ENCODE measurements around the gene SLC2A4RG.

The SLC2A4RG gene

GRCh38 chr20:63749597-63750508 is 10.3 kb downstream of the SLC2A4RG start:
- no peaks in the 10 kb centered on the region for H3K4me1 ChIP-seq (ENCODE audit: control insufficient read depth, insufficient read depth, low read length)
- H3K9ac ChIP-seq (ENCODE audit: low read length), result no peak overlapping the region
- H3K27ac ChIP-seq (ENCODE audit: low read depth, low read length), result no peak overlapping the region
- no peaks in the 10 kb centered on the region for H3K27me3 ChIP-seq (ENCODE audit: control insufficient read depth, insufficient read depth, low read length)
- peaks cover 2% of the 10 kb centered on the region for H3K36me3 ChIP-seq (ENCODE audit: control insufficient read depth, insufficient read depth, low read length)
- no peak overlapping the region for H3K4me3 ChIP-seq (ENCODE audit: low read length)

- H3K4me3 ChIP-seq (ENCODE audit: low read length), result no peak overlapping the region
- peaks cover 2% of the 10 kb centered on the region for H3K36me3 ChIP-seq (ENCODE audit: control insufficient read depth, insufficient read depth, low read length)
- no peaks in the 10 kb centered on the region for H3K27me3 ChIP-seq (ENCODE audit: control insufficient read depth, insufficient read depth, low read length)
- no peak overlapping the region for H3K9ac ChIP-seq (ENCODE audit: low read length)
- H3K27ac ChIP-seq (ENCODE audit: low read depth, low read length), result no peak overlapping the region
- H3K4me1 ChIP-seq (ENCODE audit: control insufficient read depth, insufficient read depth, low read length), result no peaks in the 10 kb centered on the region
Observed at GRCh38 chr20:63750807-63751470, 11.4 kb downstream of the SLC2A4RG start.

GRCh38 chr20:63751471-63752271 is 12.1 kb downstream of the SLC2A4RG start:
- Histone ChIP-seq H3K27ac (ENCODE audit: low read depth, low read length) (no peak overlapping the region), H3K36me3 (ENCODE audit: control insufficient read depth, insufficient read depth, low read length) (no peaks in the 10 kb centered on the region), H3K4me3 (ENCODE audit: low read length) (no peak overlapping the region), H3K4me1 (ENCODE audit: control insufficient read depth, insufficient read depth, low read length) (no peaks in the 10 kb centered on the region), H3K27me3 (ENCODE audit: control insufficient read depth, insufficient read depth, low read length) (no peaks in the 10 kb centered on the region), H3K9ac (ENCODE audit: low read length) (no peak overlapping the region)

GRCh38 chr20:63752411-63753101 is 13.0 kb downstream of the SLC2A4RG start:
- Histone ChIP-seq H3K4me3 (ENCODE audit: low read length) (no peak overlapping the region), H3K9ac (ENCODE audit: low read length) (no peak overlapping the region), H3K27me3 (ENCODE audit: control insufficient read depth, insufficient read depth, low read length) (no peaks in the 10 kb centered on the region), H3K4me1 (ENCODE audit: control insufficient read depth, insufficient read depth, low read length) (no peaks in the 10 kb centered on the region), H3K36me3 (ENCODE audit: control insufficient read depth, insufficient read depth, low read length) (no peaks in the 10 kb centered on the region), H3K27ac (ENCODE audit: low read depth, low read length) (no peak overlapping the region)

- Histone ChIP-seq H3K36me3 (ENCODE audit: control insufficient read depth, insufficient read depth, low read length) (no peaks in the 10 kb centered on the region), H3K27me3 (ENCODE audit: control insufficient read depth, insufficient read depth, low read length) (no peaks in the 10 kb centered on the region), H3K27ac (ENCODE audit: low read depth, low read length) (no peak overlapping the region)
Observed at GRCh38 chr20:63753381-63753780, 13.8 kb downstream of the SLC2A4RG start.

GRCh38 chr20:63754008-63754407 is 14.4 kb downstream of the SLC2A4RG start:
- Histone ChIP-seq H3K36me3 (ENCODE audit: control insufficient read depth, insufficient read depth, low read length) (no peaks in the 10 kb centered on the region), H3K4me3 (ENCODE audit: low read length) (no peak overlapping the region), H3K27ac (ENCODE audit: low read depth, low read length) (no peak overlapping the region), H3K27me3 (ENCODE audit: control insufficient read depth, insufficient read depth, low read length) (no peaks in the 10 kb centered on the region), H3K4me1 (ENCODE audit: control insufficient read depth, insufficient read depth, low read length) (no peaks in the 10 kb centered on the region), H3K9ac (ENCODE audit: low read length) (no peak overlapping the region)

More at GRCh38 chr20:63753381-63753780, 13.8 kb downstream of the SLC2A4RG start:
- no peak overlapping the region for H3K4me3 ChIP-seq (ENCODE audit: low read length)
- no peaks in the 10 kb centered on the region for H3K4me1 ChIP-seq (ENCODE audit: control insufficient read depth, insufficient read depth, low read length)
- H3K9ac ChIP-seq (ENCODE audit: low read length), result no peak overlapping the region

GRCh38 chr20:63755933-63756647 is 16.5 kb downstream of the SLC2A4RG start:
- H3K36me3 ChIP-seq (ENCODE audit: control insufficient read depth, insufficient read depth, low read length), result no peaks in the 10 kb centered on the region
- H3K4me3 ChIP-seq (ENCODE audit: low read length), result no peak overlapping the region
- no peaks in the 10 kb centered on the region for H3K27me3 ChIP-seq (ENCODE audit: control insufficient read depth, insufficient read depth, low read length)
- no peaks in the 10 kb centered on the region for H3K4me1 ChIP-seq (ENCODE audit: control insufficient read depth, insufficient read depth, low read length)
- H3K9ac ChIP-seq (ENCODE audit: low read length), result no peak overlapping the region
- no peak overlapping the region for H3K27ac ChIP-seq (ENCODE audit: low read depth, low read length)

GRCh38 chr20:63756648-63756991 is 17.0 kb downstream of the SLC2A4RG start:
- no peaks in the 10 kb centered on the region for H3K4me1 ChIP-seq (ENCODE audit: control insufficient read depth, insufficient read depth, low read length)
- H3K36me3 ChIP-seq (ENCODE audit: control insufficient read depth, insufficient read depth, low read length), result no peaks in the 10 kb centered on the region
- H3K27ac ChIP-seq (ENCODE audit: low read depth, low read length), result no peak overlapping the region
- no peak overlapping the region for H3K4me3 ChIP-seq (ENCODE audit: low read length)
- H3K27me3 ChIP-seq (ENCODE audit: control insufficient read depth, insufficient read depth, low read length), result no peaks in the 10 kb centered on the region
- no peak overlapping the region for H3K9ac ChIP-seq (ENCODE audit: low read length)

- Histone ChIP-seq H3K4me1 (ENCODE audit: control insufficient read depth, insufficient read depth, low read length) (no peaks in the 10 kb centered on the region), H3K9ac (ENCODE audit: low read length) (no peak overlapping the region), H3K27me3 (ENCODE audit: control insufficient read depth, insufficient read depth, low read length) (no peaks in the 10 kb centered on the region), H3K4me3 (ENCODE audit: low read length) (no peak overlapping the region), H3K27ac (ENCODE audit: low read depth, low read length) (no peak overlapping the region), H3K36me3 (ENCODE audit: control insufficient read depth, insufficient read depth, low read length) (no peaks in the 10 kb centered on the region)
Observed at GRCh38 chr20:63758152-63758551, 18.6 kb downstream of the SLC2A4RG start.

- H3K27ac ChIP-seq (ENCODE audit: low read depth, low read length), result no peak overlapping the region
- no peak overlapping the region for H3K4me3 ChIP-seq (ENCODE audit: low read length)
- H3K4me1 ChIP-seq (ENCODE audit: control insufficient read depth, insufficient read depth, low read length), result no peaks in the 10 kb centered on the region
- no peaks in the 10 kb centered on the region for H3K36me3 ChIP-seq (ENCODE audit: control insufficient read depth, insufficient read depth, low read length)
- no peak overlapping the region for H3K9ac ChIP-seq (ENCODE audit: low read length)
- no peaks in the 10 kb centered on the region for H3K27me3 ChIP-seq (ENCODE audit: control insufficient read depth, insufficient read depth, low read length)
Observed at GRCh38 chr20:63759377-63759901, 19.9 kb downstream of the SLC2A4RG start.

GRCh38 chr20:63765082-63765873 is 25.7 kb downstream of the SLC2A4RG start:
- H3K27ac ChIP-seq (ENCODE audit: low read depth, low read length), result no peak overlapping the region
- no peak overlapping the region for H3K4me3 ChIP-seq (ENCODE audit: low read length)
- no peak overlapping the region for H3K9ac ChIP-seq (ENCODE audit: low read length)
- no peaks in the 10 kb centered on the region for H3K36me3 ChIP-seq (ENCODE audit: control insufficient read depth, insufficient read depth, low read length)
- H3K4me1 ChIP-seq (ENCODE audit: control insufficient read depth, insufficient read depth, low read length), result no peaks in the 10 kb centered on the region
- H3K27me3 ChIP-seq (ENCODE audit: control insufficient read depth, insufficient read depth, low read length), result no peaks in the 10 kb centered on the region
